Activated CD4-positive, CD25-positive, alpha-beta regulatory T cell (primary cell): ENCODE data around the gene CLNK.
"Not testable (repeated sequence)": the region's sequence is repeated elsewhere in the genome, so short reads cannot be mapped to it uniquely, and the experiment has no call there.

ENCODE experiments used
- DNase-seq, 4 experiments: peaks; one replicate each; lab custom pipeline; 2025; lab: John Stamatoyannopoulos, UW

CLNK gene

GRCh38 chr4:10576236-10576635 lies 108.3 kb downstream of the CLNK start:
- no peak for DNase-seq

- DNase-seq = no peak
Observed at GRCh38 chr4:10575414-10575813, 109.2 kb downstream of the CLNK start.

DNA sequence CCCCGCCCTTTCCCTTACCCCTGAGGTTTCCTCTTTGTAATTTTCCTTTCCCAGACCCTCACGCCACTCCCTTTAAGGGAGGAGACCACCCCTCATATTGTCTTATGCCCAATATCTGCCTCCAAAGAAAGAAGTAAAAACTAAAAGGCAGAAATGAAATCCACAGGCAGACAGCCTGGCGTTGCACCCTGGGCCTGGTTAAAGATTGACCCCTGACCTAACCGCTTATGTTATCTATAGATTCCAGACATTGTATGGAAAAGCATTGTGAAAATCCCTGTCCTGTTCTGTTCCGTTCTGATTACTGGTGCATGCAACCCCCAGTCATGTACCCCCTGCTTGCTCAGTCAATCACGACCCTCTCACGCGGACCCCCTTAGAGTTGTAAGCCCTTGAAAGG lies 110.0 kb downstream of the CLNK start:
- DNase-seq = not testable (repeated sequence)

DNA sequence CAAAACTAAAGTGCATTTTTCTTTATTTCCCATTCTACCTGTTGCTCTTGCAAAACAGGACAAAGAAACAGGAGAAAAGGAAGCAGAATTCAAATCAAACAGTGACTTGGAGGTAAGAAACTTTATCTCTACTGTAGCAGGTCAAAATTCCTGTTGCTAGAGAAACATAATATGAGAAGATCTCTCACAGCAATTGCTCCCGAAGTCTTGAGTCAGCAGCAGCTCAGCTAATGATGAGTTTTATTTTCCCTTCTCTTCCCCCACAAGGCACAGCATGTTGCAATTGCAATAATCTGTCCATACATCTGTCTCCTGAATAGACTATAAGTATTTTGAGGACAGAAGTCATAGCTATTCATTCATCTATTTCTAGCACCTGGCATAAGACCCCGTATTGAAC lies 112.7 kb downstream of the CLNK start:
- no peak for DNase-seq

DNA sequence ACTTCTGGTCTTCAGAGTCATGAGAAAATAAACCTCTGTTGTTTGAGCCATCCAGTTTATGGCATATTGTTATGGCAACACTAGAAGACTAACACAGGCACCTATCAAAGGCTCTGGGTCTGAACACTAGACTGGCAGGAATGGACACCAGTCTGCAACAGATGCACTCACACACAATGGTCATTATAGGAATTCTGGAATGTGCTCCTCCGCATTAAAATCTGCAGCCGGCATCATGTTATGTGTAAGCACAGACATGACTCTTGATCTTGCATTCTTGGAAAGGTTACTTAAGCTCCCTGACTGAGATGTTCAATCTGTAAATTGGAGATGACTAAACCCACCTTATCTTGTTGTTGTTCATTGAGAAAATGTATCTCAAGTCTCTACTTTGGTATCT lies 115.1 kb downstream of the CLNK start:
- no peak for DNase-seq

- no peak for DNase-seq
Observed at GRCh38 chr4:10567766-10568165, 116.8 kb downstream of the CLNK start.

GRCh38 chr4:10565166-10565780 lies 119.3 kb downstream of the CLNK start:
- DNase-seq = no peak

GRCh38 chr4:10554694-10555093 lies 129.9 kb downstream of the CLNK start:
- peak in 3 of 4 experiments; percentile 5 to 28 (median 13) for DNase-seq

GRCh38 chr4:10554121-10554520 lies 130.4 kb downstream of the CLNK start:
- no peak for DNase-seq

GRCh38 chr4:10552591-10553280 lies 131.8 kb downstream of the CLNK start:
- DNase-seq = no peak

- no peak for DNase-seq
Observed at GRCh38 chr4:10535912-10536311, 148.7 kb downstream of the CLNK start.

DNA sequence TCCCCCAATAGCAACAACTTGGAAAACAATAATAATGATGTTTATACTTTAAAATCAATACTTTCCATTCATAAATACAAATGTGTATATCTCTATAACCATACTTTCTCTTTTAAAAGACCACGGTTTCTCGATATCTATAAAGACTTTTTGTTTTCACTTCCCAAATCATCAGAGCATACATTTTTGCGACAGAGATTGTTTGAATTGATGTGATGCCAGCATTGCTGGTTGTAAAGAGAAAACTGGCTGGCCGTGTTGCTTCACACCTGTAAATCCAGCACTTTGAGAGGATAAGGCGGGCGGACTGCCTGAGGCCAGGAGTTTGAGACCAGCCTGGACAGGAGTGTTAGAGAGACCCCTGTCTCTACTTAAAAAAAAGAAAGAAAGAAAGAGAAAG lies 149.7 kb downstream of the CLNK start:
- DNase-seq = no peak

- no peak for DNase-seq
Observed at GRCh38 chr4:10532155-10532554, 152.4 kb downstream of the CLNK start.

- no peak for DNase-seq
Observed at GRCh38 chr4:10530137-10530786, 154.3 kb downstream of the CLNK start.

- no peak for DNase-seq
Observed at GRCh38 chr4:10529291-10530136, 155.1 kb downstream of the CLNK start.

DNA sequence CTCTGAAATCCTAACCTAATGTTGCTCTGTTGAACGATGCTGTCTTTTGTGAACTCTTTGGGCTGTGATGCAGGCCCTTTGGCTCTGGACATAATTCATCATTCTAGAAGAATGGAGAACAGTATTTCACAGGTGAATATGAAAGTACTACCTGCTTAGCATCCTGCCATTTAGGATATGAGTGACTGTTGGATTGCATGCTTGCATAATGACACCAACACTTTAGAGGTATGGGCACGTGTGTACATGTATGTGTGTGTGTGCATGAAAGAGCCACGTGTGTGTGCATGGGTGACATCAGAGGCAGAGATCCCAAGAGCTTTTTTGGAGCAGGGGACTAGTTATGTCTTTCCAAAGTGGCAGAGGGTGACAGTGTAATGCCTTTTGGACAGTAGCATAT lies 157.1 kb downstream of the CLNK start:
- no peak for DNase-seq

DNA sequence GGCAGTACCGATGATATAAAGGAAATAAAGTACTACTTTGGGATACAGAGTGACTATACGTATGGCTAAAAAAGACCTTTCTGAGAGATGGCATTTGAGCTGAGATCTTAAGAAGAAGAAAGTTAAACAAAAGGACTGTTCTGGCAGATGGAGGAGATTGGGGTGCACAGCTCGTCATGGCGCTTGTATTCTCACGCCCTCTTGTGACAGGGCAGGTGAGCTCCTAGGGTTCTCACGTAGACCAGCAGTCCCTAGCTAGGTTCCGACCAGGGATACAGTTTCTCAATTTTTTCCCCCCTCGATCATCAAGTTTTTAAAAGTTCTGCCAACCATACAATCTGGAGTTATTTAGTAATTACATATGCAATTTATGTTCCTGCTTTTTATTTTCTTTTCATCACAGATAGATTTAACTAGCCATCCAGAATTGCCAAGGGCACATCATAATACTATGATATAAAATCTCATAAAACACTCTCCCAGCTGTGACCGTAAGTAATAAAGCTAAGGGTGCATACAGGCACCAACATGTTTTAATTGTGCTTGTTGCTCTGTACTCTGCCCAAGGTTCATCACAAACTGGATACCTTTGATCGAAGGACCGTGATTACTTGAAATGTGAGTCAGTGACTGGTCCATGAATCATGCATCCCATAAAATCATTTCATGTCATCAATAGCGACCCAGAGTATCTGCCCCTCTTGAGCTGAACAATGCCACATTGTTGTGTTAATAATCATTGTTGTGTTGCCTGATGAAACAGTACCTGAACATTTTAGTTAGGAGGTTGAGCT lies 157.9 kb downstream of the CLNK start:
- no peak for DNase-seq

GRCh38 chr4:10524196-10524833 lies 160.3 kb downstream of the CLNK start:
- DNase-seq = no peak

DNA sequence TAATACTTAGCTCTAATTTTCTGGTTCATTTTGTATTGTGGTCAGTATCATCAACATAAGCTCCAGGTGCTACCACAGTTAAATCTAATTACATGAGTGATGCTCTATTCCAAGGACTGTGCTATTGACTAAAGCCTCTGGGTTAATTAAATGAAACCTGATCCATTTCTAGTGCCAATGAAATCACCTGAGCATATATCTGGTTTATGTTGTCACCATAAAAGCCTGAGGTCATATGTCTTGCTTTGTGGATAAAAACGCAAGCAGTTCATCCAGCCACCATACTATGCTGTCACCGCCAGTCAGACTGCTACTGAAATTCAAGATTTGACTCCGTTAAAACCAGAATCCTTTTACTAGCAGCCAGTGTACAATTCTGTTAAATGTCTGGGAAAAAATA lies 163.1 kb downstream of the CLNK start:
- DNase-seq = no peak

- no peak for DNase-seq
Observed at GRCh38 chr4:10509733-10510132, 174.8 kb downstream of the CLNK start.

GRCh38 chr4:10506077-10506476 lies 178.5 kb downstream of the CLNK start:
- DNase-seq = no peak
